HCT116 (cell line): ENCODE measurements around the gene SNX19. TPM values are rescaled to one million over a fixed set of nuclear protein-coding genes. Genes with fewer than 3 reads are reported as not detected.

Source experiments
- ATAC-seq: fragments of 200-7000 bp; cut with Tn5 transposase; 2 replicates; pipeline ENCODE4 v1.9.1; 2020; ENCODE audit warnings: mild to moderate bottlenecking, moderate library complexity
- BruUV-seq: library from RNA; stranded (reverse); fragments of 400-500 nt; replicated peaks from 2 replicates; lab custom pipeline; 2021; lab: Mats Ljungman, UMichigan
- CTCF ChIA-PET: fragments of 300-600 bp; sonication (Branson Sonifier 250); formaldehyde crosslinking; loops from one replicate; lab custom pipeline; 2021; ENCODE audit warnings: antibody characterized with exemption; lab: Charles Lee
- POLR2A ChIA-PET: fragments of 300-600, 350-600 bp; sonication (Branson Sonifier 250); formaldehyde crosslinking; loops from one replicate; lab custom pipeline; 2021; ENCODE audit warnings: antibody characterized with exemption; lab: Charles Lee
- RAD21 ChIA-PET, 2 experiments: fragments of 300-600 bp; sonication (Branson Sonifier 250); formaldehyde crosslinking; loops; one replicate each; lab custom pipeline; 2023; ENCODE audit warnings: low total read pairs in 2 of 2; ENCODE audit not compliant: uncharacterized antibody in 2 of 2, unreplicated experiment in 2 of 2, low non-redundant PET in 1 of 2; lab: Charles Lee
- DNase-seq: peaks from one replicate; pipeline ENCODE4 v3.0.0-alpha.2; 2010; ENCODE audit warnings: low read depth, low spot score
- H2AFZ ChIP-seq: fragments of 200-600 bp; shearing (Covaris generic), sonication (generic); 2 replicates; pipeline ENCODE4 v1.6.1; 2017; ENCODE audit warnings: low read depth, mixed run types, mixed read lengths, antibody characterized with exemption, low read length; ENCODE audit not compliant: poor library complexity, severe bottlenecking
- H3K27ac ChIP-seq: 2 replicates; pipeline ENCODE4 v1.5.1; 2012; ENCODE audit warnings: low read depth, low read length
- H3K27me3 ChIP-seq: fragments of 200-600 bp; sonication (generic); 2 replicates; pipeline ENCODE4 v1.6.1; 2016; ENCODE audit warnings: mixed run types, low read length, mixed read lengths; ENCODE audit not compliant: insufficient read depth
- H3K36me3 ChIP-seq, 2 experiments: fragments of 200-500 bp in 1 of 2; fragments of 200-600 bp in 1 of 2; sonication (Bioruptor generic) in 1 of 2; sonication (generic) in 1 of 2; 2 replicates each; pipeline versions ENCODE4 v1.5.1 to v1.6.1; 2014 to 2016; ENCODE audit warnings: low read length in 2 of 2, inconsistent platforms in 1 of 2, mixed read lengths in 1 of 2, mixed run types in 1 of 2; ENCODE audit not compliant: insufficient read depth in 2 of 2, control insufficient read depth in 1 of 2
- H3K4me1 ChIP-seq, 2 experiments: fragments of 200-600 bp in 1 of 2; sonication (generic) in 1 of 2; 2 replicates each; pipeline versions ENCODE4 v1.5.1 to v1.6.1; 2012 to 2017; ENCODE audit warnings: low read length in 2 of 2, inconsistent platforms in 1 of 2, mild to moderate bottlenecking in 1 of 2, mixed read lengths in 1 of 2, mixed run types in 1 of 2, moderate library complexity in 1 of 2; ENCODE audit not compliant: insufficient read depth in 2 of 2, control insufficient read depth in 1 of 2
- H3K4me2 ChIP-seq: fragments of 200-600 bp; sonication (generic); 2 replicates; pipeline ENCODE4 v1.6.1; 2017; ENCODE audit warnings: mixed run types, low read length, mixed read lengths
- H3K4me3 ChIP-seq, 2 experiments: fragments of 200-600 bp in 1 of 2; sonication (generic) in 1 of 2; replicated peaks in 1 of 2; 2 replicates each; pipeline ENCODE4 v1.5.1; 2011 to 2016; ENCODE audit warnings: low read length in 2 of 2, control low read depth in 1 of 2, low read depth in 1 of 2, mild to moderate bottlenecking in 1 of 2, mixed read lengths in 1 of 2, mixed run types in 1 of 2
- H3K79me2 ChIP-seq: fragments of 200-600 bp; sonication (generic); 2 replicates; pipeline ENCODE4 v1.6.1; 2017; ENCODE audit warnings: mild to moderate bottlenecking, mixed run types, low read length, moderate library complexity, mixed read lengths; ENCODE audit not compliant: insufficient read depth
- H3K9ac ChIP-seq: fragments of 200-600 bp; sonication (generic); 2 replicates; pipeline ENCODE4 v1.6.1; 2016; ENCODE audit warnings: low read length, mixed read lengths
- H3K9me2 ChIP-seq: fragments of 200-600 bp; sonication (generic), shearing (Covaris generic); 2 replicates; pipeline ENCODE4 v1.6.1; 2017; ENCODE audit warnings: mixed run types, mild to moderate bottlenecking, moderate library complexity; ENCODE audit not compliant: insufficient read depth
- H3K9me3 ChIP-seq, 2 experiments: fragments of 200-500 bp in 1 of 2; fragments of 200-600 bp in 1 of 2; sonication (Bioruptor generic) in 1 of 2; sonication (generic) in 1 of 2; 2 replicates each; pipeline ENCODE4 v1.6.1; 2014 to 2017; ENCODE audit warnings: low read length in 2 of 2, mixed read lengths in 2 of 2, inconsistent platforms in 1 of 2, low read depth in 1 of 2, mild to moderate bottlenecking in 1 of 2, mixed run types in 1 of 2, moderate library complexity in 1 of 2; ENCODE audit not compliant: control insufficient read depth in 1 of 2, insufficient read depth in 1 of 2
- H4K20me1 ChIP-seq: fragments of 200-600 bp; sonication (generic), shearing (Covaris generic); 2 replicates; pipeline ENCODE4 v1.6.1; 2017; ENCODE audit warnings: mixed run types, mild to moderate bottlenecking, moderate library complexity; ENCODE audit not compliant: insufficient read depth
- CBX3 ChIP-seq: IDR thresholded peaks from 2 replicates; pipeline ENCODE4 v1.6.1; 2012; ENCODE audit warnings: low read depth
- CEBPB ChIP-seq: IDR thresholded peaks from 2 replicates; pipeline ENCODE4 v1.6.1; 2012; ENCODE audit warnings: low read depth
- EGR1 ChIP-seq: IDR thresholded peaks from 2 replicates; pipeline ENCODE4 v1.6.1; 2012; ENCODE audit warnings: low read depth
- ELF1 ChIP-seq: IDR thresholded peaks from 2 replicates; pipeline ENCODE4 v1.6.1; 2012; ENCODE audit warnings: low read depth, borderline replicate concordance
- EZH2 ChIP-seq: fragments of 200-600 bp; sonication (generic); IDR thresholded peaks from 2 replicates; pipeline ENCODE4 v1.6.1; 2017; ENCODE audit warnings: antibody characterized with exemption, mixed run types
- EZH2phosphoT487 ChIP-seq: fragments of 200-600 bp; IDR thresholded peaks from 2 replicates; pipeline ENCODE4 v1.6.1; 2018; ENCODE audit warnings: antibody characterized with exemption, borderline replicate concordance
- FOSL1 ChIP-seq: IDR thresholded peaks from 2 replicates; pipeline ENCODE4 v1.6.1; 2012; ENCODE audit warnings: low read depth
- JUND ChIP-seq: IDR thresholded peaks from 2 replicates; pipeline ENCODE4 v1.6.1; 2012
- POLR2AphosphoS5 ChIP-seq: IDR thresholded peaks from 2 replicates; pipeline ENCODE4 v1.6.1; 2011; ENCODE audit warnings: mild to moderate bottlenecking, low read depth, low read length, moderate library complexity
- SP1 ChIP-seq: IDR thresholded peaks from 2 replicates; pipeline ENCODE4 v1.6.1; 2012; ENCODE audit warnings: low read depth
- TCF7L2 ChIP-seq: IDR thresholded peaks from 2 replicates; pipeline ENCODE4 v1.7.0; 2011; ENCODE audit warnings: borderline replicate concordance, inconsistent platforms; ENCODE audit not compliant: insufficient read depth, insufficient read length; ENCODE audit errors: extremely low read depth
- YY1 ChIP-seq: IDR thresholded peaks from 2 replicates; pipeline ENCODE4 v1.6.1; 2011; ENCODE audit warnings: low read length, low read depth, moderate library complexity, mild to moderate bottlenecking; ENCODE audit not compliant: insufficient replicate concordance; ENCODE audit errors: extremely low read depth
- ZFX ChIP-seq: fragments of 450-650 bp; IDR thresholded peaks from 2 replicates; pipeline ENCODE4 v1.6.1; 2017
- ZNF274 ChIP-seq: fragments of 200-500 bp; sonication (Bioruptor generic); IDR thresholded peaks from 2 replicates; pipeline ENCODE4 v1.6.1; 2014; ENCODE audit warnings: mild to moderate bottlenecking, low read depth, low read length, inconsistent platforms
- intact Hi-C: fragments of 100-400 bp; cut with micrococcal nuclease; formaldehyde crosslinking; loops from 2 replicates; pipeline ENCODE4 v1.10.0; 2022
- total RNA-seq: library from RNA; stranded (reverse); gene quantifications from one replicate; pipeline ENCODE4 v1.2.1, GENCODE V29; 2021; ENCODE audit not compliant: unreplicated experiment
- TF ChIP-seq, protein P1 (sequence below): IDR thresholded peaks from 2 replicates; pipeline ENCODE4 v1.6.1; 2011; ENCODE audit warnings: mild to moderate bottlenecking, low read length, moderate library complexity; ENCODE audit not compliant: insufficient replicate concordance; ENCODE audit errors: extremely low read depth
- TF ChIP-seq, protein P2 (sequence below): IDR thresholded peaks from 2 replicates; pipeline ENCODE4 v1.6.1; 2012; ENCODE audit warnings: low read depth
- TF ChIP-seq, protein P3 (sequence below): IDR thresholded peaks from 2 replicates; pipeline ENCODE4 v1.6.1; 2012
- TF ChIP-seq, protein P4 (sequence below), 3 experiments: fragments of 200-600 bp in 1 of 3; sonication (generic) in 1 of 3; IDR thresholded peaks in 2 of 3; conservative IDR thresholded peaks in 1 of 3; 2 replicates each; pipeline ENCODE4 v1.5.1; 2012 to 2017; ENCODE audit warnings: low read depth in 2 of 3, low read length in 2 of 3, antibody characterized with exemption in 1 of 3, borderline replicate concordance in 1 of 3, control low read depth in 1 of 3, mild to moderate bottlenecking in 1 of 3, mixed read lengths in 1 of 3, mixed run types in 1 of 3, moderate library complexity in 1 of 3; ENCODE audit not compliant: insufficient read depth in 1 of 3

SNX19 gene
- total RNA-seq, 1 experiment from 2014 or later = 25.2 TPM

DNA sequence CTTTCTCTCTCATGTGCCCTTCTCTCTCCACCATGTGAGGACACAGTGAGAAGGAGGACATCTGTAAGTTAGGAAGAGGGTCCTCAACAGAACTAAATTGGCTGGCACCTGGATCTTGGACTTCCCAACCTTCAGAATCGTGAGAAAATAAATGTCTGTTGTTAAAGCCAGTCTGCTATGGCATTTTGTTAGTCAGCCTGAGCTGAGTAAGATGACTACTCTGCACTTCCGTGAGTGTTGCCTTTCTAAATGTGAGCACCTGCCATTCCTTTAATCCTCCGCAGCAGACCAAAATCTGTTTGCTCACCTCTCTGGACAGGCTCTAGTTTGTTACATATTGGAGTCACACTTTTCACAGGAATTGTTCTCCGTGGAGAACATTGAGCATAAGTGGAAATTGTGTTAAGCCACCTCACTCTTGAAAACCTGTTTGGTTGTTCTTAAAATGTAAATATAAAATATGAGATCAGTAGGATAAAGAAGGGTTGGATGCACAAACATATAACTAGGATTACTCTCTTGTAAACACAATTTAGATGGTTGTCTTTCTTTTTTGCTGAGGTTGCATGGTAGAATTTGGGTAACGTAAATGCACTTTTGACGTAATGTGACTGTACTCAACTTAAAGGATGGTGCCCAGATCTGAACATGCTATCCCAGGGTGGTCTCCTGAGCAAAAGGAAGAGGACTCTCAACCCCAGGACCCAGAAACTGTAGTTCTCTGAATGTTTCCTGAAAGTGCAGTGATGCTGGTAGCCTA lies 65.9 kb downstream of the SNX19 start:
- no peaks in the 10 kb centered on the region for H3K36me3 ChIP-seq
- H3K4me3 ChIP-seq = no peak overlapping the region
- intact Hi-C loops = no loop called here
- ChIA-PET CTCF (no interaction called here), POLR2A (no interaction called here), RAD21 (no interaction called here)
- no peaks in the 10 kb centered on the region for H3K79me2 ChIP-seq
- ATAC-seq (no peak), DNase-seq (no peak)
- H2AFZ ChIP-seq = no peak overlapping the region
- no peaks in the 10 kb centered on the region for H4K20me1 ChIP-seq
- no peak overlapping the region for H3K4me2 ChIP-seq
- no peaks in the 10 kb centered on the region for H3K9me3 ChIP-seq
- no peaks in the 10 kb centered on the region for H3K27me3 ChIP-seq
- no peak overlapping the region for H3K9ac ChIP-seq
- BruUV-seq = no TSS peak
- H3K27ac ChIP-seq = no peak overlapping the region
- H3K4me1 ChIP-seq = peaks cover 0 to 15% of the 10 kb centered on the region in 2 experiments; a peak in 2 of 4 replicates
- no peak for TF ChIP-seq YY1
- TF ChIP-seq, protein P1, sequence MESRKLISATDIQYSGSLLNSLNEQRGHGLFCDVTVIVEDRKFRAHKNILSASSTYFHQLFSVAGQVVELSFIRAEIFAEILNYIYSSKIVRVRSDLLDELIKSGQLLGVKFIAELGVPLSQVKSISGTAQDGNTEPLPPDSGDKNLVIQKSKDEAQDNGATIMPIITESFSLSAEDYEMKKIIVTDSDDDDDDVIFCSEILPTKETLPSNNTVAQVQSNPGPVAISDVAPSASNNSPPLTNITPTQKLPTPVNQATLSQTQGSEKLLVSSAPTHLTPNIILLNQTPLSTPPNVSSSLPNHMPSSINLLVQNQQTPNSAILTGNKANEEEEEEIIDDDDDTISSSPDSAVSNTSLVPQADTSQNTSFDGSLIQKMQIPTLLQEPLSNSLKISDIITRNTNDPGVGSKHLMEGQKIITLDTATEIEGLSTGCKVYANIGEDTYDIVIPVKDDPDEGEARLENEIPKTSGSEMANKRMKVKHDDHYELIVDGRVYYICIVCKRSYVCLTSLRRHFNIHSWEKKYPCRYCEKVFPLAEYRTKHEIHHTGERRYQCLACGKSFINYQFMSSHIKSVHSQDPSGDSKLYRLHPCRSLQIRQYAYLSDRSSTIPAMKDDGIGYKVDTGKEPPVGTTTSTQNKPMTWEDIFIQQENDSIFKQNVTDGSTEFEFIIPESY = no peak
- TF ChIP-seq, protein P2, sequence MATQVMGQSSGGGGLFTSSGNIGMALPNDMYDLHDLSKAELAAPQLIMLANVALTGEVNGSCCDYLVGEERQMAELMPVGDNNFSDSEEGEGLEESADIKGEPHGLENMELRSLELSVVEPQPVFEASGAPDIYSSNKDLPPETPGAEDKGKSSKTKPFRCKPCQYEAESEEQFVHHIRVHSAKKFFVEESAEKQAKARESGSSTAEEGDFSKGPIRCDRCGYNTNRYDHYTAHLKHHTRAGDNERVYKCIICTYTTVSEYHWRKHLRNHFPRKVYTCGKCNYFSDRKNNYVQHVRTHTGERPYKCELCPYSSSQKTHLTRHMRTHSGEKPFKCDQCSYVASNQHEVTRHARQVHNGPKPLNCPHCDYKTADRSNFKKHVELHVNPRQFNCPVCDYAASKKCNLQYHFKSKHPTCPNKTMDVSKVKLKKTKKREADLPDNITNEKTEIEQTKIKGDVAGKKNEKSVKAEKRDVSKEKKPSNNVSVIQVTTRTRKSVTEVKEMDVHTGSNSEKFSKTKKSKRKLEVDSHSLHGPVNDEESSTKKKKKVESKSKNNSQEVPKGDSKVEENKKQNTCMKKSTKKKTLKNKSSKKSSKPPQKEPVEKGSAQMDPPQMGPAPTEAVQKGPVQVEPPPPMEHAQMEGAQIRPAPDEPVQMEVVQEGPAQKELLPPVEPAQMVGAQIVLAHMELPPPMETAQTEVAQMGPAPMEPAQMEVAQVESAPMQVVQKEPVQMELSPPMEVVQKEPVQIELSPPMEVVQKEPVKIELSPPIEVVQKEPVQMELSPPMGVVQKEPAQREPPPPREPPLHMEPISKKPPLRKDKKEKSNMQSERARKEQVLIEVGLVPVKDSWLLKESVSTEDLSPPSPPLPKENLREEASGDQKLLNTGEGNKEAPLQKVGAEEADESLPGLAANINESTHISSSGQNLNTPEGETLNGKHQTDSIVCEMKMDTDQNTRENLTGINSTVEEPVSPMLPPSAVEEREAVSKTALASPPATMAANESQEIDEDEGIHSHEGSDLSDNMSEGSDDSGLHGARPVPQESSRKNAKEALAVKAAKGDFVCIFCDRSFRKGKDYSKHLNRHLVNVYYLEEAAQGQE = no peak
- no peak for TF ChIP-seq POLR2AphosphoS5
- TF ChIP-seq, protein P3, sequence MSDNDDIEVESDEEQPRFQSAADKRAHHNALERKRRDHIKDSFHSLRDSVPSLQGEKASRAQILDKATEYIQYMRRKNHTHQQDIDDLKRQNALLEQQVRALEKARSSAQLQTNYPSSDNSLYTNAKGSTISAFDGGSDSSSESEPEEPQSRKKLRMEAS = no peak
- no peak for TF ChIP-seq EGR1
- no peak for TF ChIP-seq TCF7L2
- no peak for TF ChIP-seq JUND
- no peak for TF ChIP-seq CBX3
- TF ChIP-seq, protein P4, sequence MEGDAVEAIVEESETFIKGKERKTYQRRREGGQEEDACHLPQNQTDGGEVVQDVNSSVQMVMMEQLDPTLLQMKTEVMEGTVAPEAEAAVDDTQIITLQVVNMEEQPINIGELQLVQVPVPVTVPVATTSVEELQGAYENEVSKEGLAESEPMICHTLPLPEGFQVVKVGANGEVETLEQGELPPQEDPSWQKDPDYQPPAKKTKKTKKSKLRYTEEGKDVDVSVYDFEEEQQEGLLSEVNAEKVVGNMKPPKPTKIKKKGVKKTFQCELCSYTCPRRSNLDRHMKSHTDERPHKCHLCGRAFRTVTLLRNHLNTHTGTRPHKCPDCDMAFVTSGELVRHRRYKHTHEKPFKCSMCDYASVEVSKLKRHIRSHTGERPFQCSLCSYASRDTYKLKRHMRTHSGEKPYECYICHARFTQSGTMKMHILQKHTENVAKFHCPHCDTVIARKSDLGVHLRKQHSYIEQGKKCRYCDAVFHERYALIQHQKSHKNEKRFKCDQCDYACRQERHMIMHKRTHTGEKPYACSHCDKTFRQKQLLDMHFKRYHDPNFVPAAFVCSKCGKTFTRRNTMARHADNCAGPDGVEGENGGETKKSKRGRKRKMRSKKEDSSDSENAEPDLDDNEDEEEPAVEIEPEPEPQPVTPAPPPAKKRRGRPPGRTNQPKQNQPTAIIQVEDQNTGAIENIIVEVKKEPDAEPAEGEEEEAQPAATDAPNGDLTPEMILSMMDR (IDR thresholded peaks at IDR 0.05 in 2 of 3, conservative IDR thresholded peaks at IDR 0.05 in 1 of 3; ENCODE audit: borderline replicate concordance in 1 of 3, insufficient read depth in 1 of 3, low read depth in 2 of 3, low read length in 2 of 3) = no peak
- TF ChIP-seq EZH2 = no peak
- TF ChIP-seq EZH2phosphoT487 = no peak
- no peak for TF ChIP-seq CEBPB
- no peak for TF ChIP-seq ZFX
- no peak for TF ChIP-seq ELF1
- TF ChIP-seq FOSL1 = no peak
- TF ChIP-seq SP1 = no peak
- TF ChIP-seq ZNF274 = no peak
- TF ChIP-seq, all 23 proteins: peak for 0
- no peaks in the 10 kb centered on the region for H3K9me2 ChIP-seq
